SK-N-SH (cell line): ENCODE results near the gene PRR33. TPM values are rescaled to one million over a fixed set of nuclear protein-coding genes. Genes with fewer than 3 reads are reported as not detected.

Source experiments
- CTCF ChIA-PET: fragments of 300-600, 350-600 bp; formaldehyde crosslinking; extraction: SDS; loops from one replicate; lab custom pipeline; 2021; lab: Yijun Ruan, JAX
- POLR2A ChIA-PET: fragments of 350-600 bp; sonication (Branson Sonifier 250); formaldehyde crosslinking; extraction: SDS; loops from one replicate; lab custom pipeline; 2020; ENCODE audit warnings: antibody characterized with exemption, inconsistent platforms; lab: Yijun Ruan, JAX
- DNase-seq: peaks from one replicate; pipeline ENCODE4 v3.0.0; 2012
- H2AFZ ChIP-seq: fragments of 200-600 bp; sonication (generic); 2 replicates; pipeline ENCODE4 v1.8.1; 2016; ENCODE audit warnings: antibody characterized with exemption, mild to moderate bottlenecking, low read depth
- H3F3A ChIP-seq: fragments of 200-600 bp; sonication (generic); replicated peaks from 2 replicates; pipeline ENCODE3; 2016; ENCODE audit warnings: antibody characterized with exemption, mild to moderate bottlenecking; ENCODE audit not compliant: insufficient read depth
- H3K27ac ChIP-seq, 2 experiments: fragments of 200-500 bp in 1 of 2; fragments of 200-600 bp in 1 of 2; sonication (Bioruptor generic) in 1 of 2; sonication (generic), shearing (Covaris generic) in 1 of 2; 2 replicates each; pipeline versions ENCODE4 v1.5.1 to v1.6.1; 2014 to 2016; ENCODE audit warnings: low read depth in 2 of 2, inconsistent platforms in 1 of 2, low read length in 1 of 2, mild to moderate bottlenecking in 1 of 2, mixed read lengths in 1 of 2
- H3K27me3 ChIP-seq: fragments of 200-600 bp; sonication (generic), shearing (Covaris generic); 2 replicates; pipeline ENCODE4 v1.6.1; 2016; ENCODE audit warnings: mixed run types; ENCODE audit not compliant: insufficient read depth
- H3K36me3 ChIP-seq, 2 experiments: fragments of 200-500 bp in 1 of 2; fragments of 200-600 bp in 1 of 2; sonication (Bioruptor generic) in 1 of 2; sonication (generic) in 1 of 2; replicated peaks in 1 of 2; 2 replicates each; pipeline versions ENCODE3 to v1.5.1; 2014 to 2016; ENCODE audit warnings: low read length in 1 of 2, mild to moderate bottlenecking in 1 of 2; ENCODE audit not compliant: insufficient read depth in 2 of 2, control insufficient read depth in 1 of 2
- H3K4me1 ChIP-seq, 2 experiments: fragments of 200-500 bp in 1 of 2; fragments of 200-600 bp in 1 of 2; sonication (Bioruptor generic) in 1 of 2; sonication (generic), shearing (Covaris generic) in 1 of 2; 2 replicates each; pipeline versions ENCODE4 v1.5.1 to v1.6.1; 2014 to 2016; ENCODE audit warnings: low read depth in 1 of 2, low read length in 1 of 2, mixed run types in 1 of 2; ENCODE audit not compliant: insufficient read depth in 2 of 2, control insufficient read depth in 1 of 2
- H3K4me2 ChIP-seq: fragments of 200-600 bp; sonication (generic), shearing (Covaris generic); 2 replicates; pipeline ENCODE4 v1.6.1; 2017; ENCODE audit warnings: mixed run types
- H3K4me3 ChIP-seq, 2 experiments: fragments of 200-500 bp in 1 of 2; fragments of 200-600 bp in 1 of 2; sonication (Bioruptor generic) in 1 of 2; sonication (generic), shearing (Covaris generic) in 1 of 2; 2 replicates each; pipeline versions ENCODE4 v1.5.1 to v1.8.1; 2014 to 2016; ENCODE audit warnings: low read depth in 2 of 2, inconsistent platforms in 1 of 2, low read length in 1 of 2, mild to moderate bottlenecking in 1 of 2, mixed read lengths in 1 of 2, moderate library complexity in 1 of 2
- H3K79me2 ChIP-seq: fragments of 200-600 bp; sonication (generic); 2 replicates; pipeline ENCODE4 v1.8.1; 2017; ENCODE audit warnings: mild to moderate bottlenecking; ENCODE audit not compliant: insufficient read depth
- H3K9ac ChIP-seq: fragments of 200-600 bp; sonication (generic); 2 replicates; pipeline ENCODE4 v1.6.1; 2017; ENCODE audit warnings: mixed run types
- H3K9me2 ChIP-seq: fragments of 200-600 bp; sonication (generic); 2 replicates; pipeline ENCODE4 v1.6.1; 2017; ENCODE audit warnings: mixed run types
- H3K9me3 ChIP-seq: fragments of 200-600 bp; sonication (generic); 2 replicates; pipeline ENCODE4 v1.6.1; 2017; ENCODE audit warnings: mixed run types, mild to moderate bottlenecking, moderate library complexity
- H4K20me1 ChIP-seq: fragments of 200-600 bp; sonication (generic); 2 replicates; pipeline ENCODE4 v1.6.1; 2017; ENCODE audit warnings: mild to moderate bottlenecking, mixed run types; ENCODE audit not compliant: insufficient read depth
- CHD2 ChIP-seq: fragments of 150-350 bp; IDR thresholded peaks from 2 replicates; pipeline ENCODE4 v1.6.1; 2018; ENCODE audit warnings: low read length; ENCODE audit not compliant: partially characterized antibody
- FOSL2 ChIP-seq: IDR thresholded peaks from 2 replicates; pipeline ENCODE4 v1.4.0; 2012; ENCODE audit warnings: low read depth, mild to moderate bottlenecking, moderate library complexity, borderline replicate concordance
- GABPA ChIP-seq: IDR thresholded peaks from 2 replicates; pipeline ENCODE4 v1.4.0; 2012; ENCODE audit warnings: low read depth, mild to moderate bottlenecking
- GATA2 ChIP-seq: sonication (generic); formaldehyde crosslinking; IDR thresholded peaks from 2 replicates; pipeline ENCODE4 v1.5.0; 2020; ENCODE audit warnings: mild to moderate bottlenecking, missing genetic modification reagents
- JUND ChIP-seq: IDR thresholded peaks from 2 replicates; pipeline ENCODE4 v1.4.0; 2012
- MAX ChIP-seq: IDR thresholded peaks from 2 replicates; pipeline ENCODE4 v1.4.0; 2012; ENCODE audit warnings: low read depth
- MEF2A ChIP-seq: IDR thresholded peaks from 2 replicates; pipeline ENCODE4 v1.4.0; 2012; ENCODE audit warnings: low read depth, borderline replicate concordance
- PBX3 ChIP-seq: IDR thresholded peaks from 2 replicates; pipeline ENCODE4; 2012
- POLR2AphosphoS5 ChIP-seq: IDR thresholded peaks from 2 replicates; pipeline ENCODE4 v1.6.1; 2012; ENCODE audit warnings: low read depth, low read length
- RAD21 ChIP-seq: IDR thresholded peaks from 2 replicates; pipeline ENCODE4 v1.6.1; 2012; ENCODE audit warnings: mild to moderate bottlenecking, low read length
- RCOR1 ChIP-seq: fragments of 150-350 bp; IDR thresholded peaks from 2 replicates; pipeline ENCODE4 v1.6.1; 2017; ENCODE audit warnings: antibody characterized with exemption, low read length
- REST ChIP-seq: IDR thresholded peaks from 2 replicates; pipeline ENCODE4 v1.6.1; 2012; ENCODE audit warnings: mild to moderate bottlenecking, low read depth, low read length, moderate library complexity
- RXRA ChIP-seq: IDR thresholded peaks from 2 replicates; pipeline ENCODE4 v1.4.0; 2012; ENCODE audit warnings: low read depth, mild to moderate bottlenecking, borderline replicate concordance
- SMC3 ChIP-seq: IDR thresholded peaks from 2 replicates; pipeline ENCODE4 v1.6.1; 2012; ENCODE audit warnings: low read depth, low read length, improper control_type of control experiment
- TCF12 ChIP-seq: IDR thresholded peaks from 2 replicates; pipeline ENCODE4 v1.4.0; 2012
- USF2 ChIP-seq: fragments of 150-350 bp; IDR thresholded peaks from 2 replicates; pipeline ENCODE4 v1.6.1; 2017; ENCODE audit warnings: antibody characterized with exemption, low read length, low read depth, borderline replicate concordance
- ZBTB33 ChIP-seq: IDR thresholded peaks from 2 replicates; pipeline ENCODE4 v1.4.0; 2012; ENCODE audit warnings: low read depth, borderline replicate concordance
- WGBS: methylation state at CpG from one replicate; pipeline ENCODE4 v1.1.6; 2017; ENCODE audit warnings: low lambda C conversion rate; 5-methylcytosine and 5-hydroxymethylcytosine counted together
- polyA plus RNA-seq, 3 experiments: library from polyadenylated mRNA; depleted of rRNA; stranded (reverse); fragments of >200 nt; gene quantifications; 2 replicates each; pipeline ENCODE4 v1.2.3, GENCODE V29; 2012

PRR33 gene
- polyA plus RNA-seq, 1 of the 3 experiments (the other 2 are of a cell fraction): not detected

DNA sequence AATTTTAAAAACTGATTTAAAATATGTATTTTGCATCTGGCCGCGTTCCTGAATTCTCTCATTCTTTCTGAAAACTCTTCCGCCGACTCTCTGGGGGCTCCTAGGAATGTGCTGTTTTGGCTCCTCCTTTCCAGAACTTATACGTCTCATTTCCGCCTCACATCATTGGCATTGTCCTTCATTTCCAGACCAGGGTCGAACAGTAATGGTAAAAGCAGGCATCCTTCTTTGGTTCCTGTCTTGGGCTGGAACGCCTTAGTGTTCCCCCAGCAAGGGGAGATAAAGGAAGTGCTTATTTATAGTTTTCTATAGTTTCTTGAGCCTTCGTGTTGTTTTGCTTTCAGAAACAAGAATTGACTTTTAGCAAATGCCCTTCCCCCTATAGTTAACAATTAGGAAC is 16.9 kb upstream of the PRR33 start:
- Histone ChIP-seq H3K4me3 (no peak overlapping the region), H3K4me2 (no peak overlapping the region), H2AFZ (no peak overlapping the region), H3K27me3 (0 out of 2 replicates have a peak, but pooled peaks cover 17% of the 10 kb centered on the region), H3K4me1 (no peaks in the 10 kb centered on the region; a peak in 1 of 4 replicates), H3K9ac (no peak overlapping the region), H3K36me3 (no peaks in the 10 kb centered on the region), H3K9me2 (no peaks in the 10 kb centered on the region), H3K9me3 (no peaks in the 10 kb centered on the region), H4K20me1 (no peaks in the 10 kb centered on the region), H3K79me2 (no peaks in the 10 kb centered on the region), H3F3A (no peaks in the 10 kb centered on the region), H3K27ac (no peak overlapping the region)
- ChIA-PET CTCF (interaction anchor here (1.1 to 5.1 kb wide), 3 partner anchors 10 to 37 kb away, joined by 3 to 16 read pairs (median 4); no protein-coding TSS in a partner anchor), POLR2A (no interaction called here)
- WGBS: 64% methylated on average over 9 of the region's 9 CpGs
- TF ChIP-seq USF2: no peak
- TF ChIP-seq PBX3: no peak
- TF ChIP-seq SMC3: no peak
- no peak for DNase-seq

GRCh38 chr11:1906611-1907423 is 15.1 kb upstream of the PRR33 start:
- no peaks in the 10 kb centered on the region for H3K9me2 ChIP-seq
- no peaks in the 10 kb centered on the region for H3K36me3 ChIP-seq
- ChIA-PET CTCF (interaction anchor here (1.2 to 5.1 kb wide), 5 partner anchors 9 to 245 kb away, joined by 3 to 16 read pairs (median 11); no protein-coding TSS in a partner anchor), POLR2A (no interaction called here)
- no peak overlapping the region for H3K27ac ChIP-seq
- no peak overlapping the region for H3K9ac ChIP-seq
- H3K4me1 ChIP-seq: no peaks in the 10 kb centered on the region; a peak in 1 of 4 replicates
- 64% methylated on average over 11 of the region's 14 CpGs for WGBS
- no peak overlapping the region for H2AFZ ChIP-seq
- no peaks in the 10 kb centered on the region for H3K9me3 ChIP-seq
- H3K4me2 ChIP-seq: no peak overlapping the region
- H3K27me3 ChIP-seq: 0 out of 2 replicates have a peak, but pooled peaks cover 22% of the 10 kb centered on the region
- no peak for DNase-seq
- no peaks in the 10 kb centered on the region for H3F3A ChIP-seq
- H3K4me3 ChIP-seq: no peak overlapping the region
- no peaks in the 10 kb centered on the region for H3K79me2 ChIP-seq
- no peaks in the 10 kb centered on the region for H4K20me1 ChIP-seq
- TF ChIP-seq RAD21: no peak
- TF ChIP-seq RXRA: no peak
- TF ChIP-seq REST: no peak
- no peak for TF ChIP-seq MAX
- no peak for TF ChIP-seq FOSL2
- TF ChIP-seq ZBTB33: no peak
- no peak for TF ChIP-seq POLR2AphosphoS5
- TF ChIP-seq JUND: no peak
- TF ChIP-seq MEF2A: no peak
- no peak for TF ChIP-seq GABPA
- TF ChIP-seq TCF12: no peak
- TF ChIP-seq SMC3: no peak
- no peak for TF ChIP-seq PBX3
- TF ChIP-seq GATA2 (CRISPR knock-in tag): no peak
- no peak for TF ChIP-seq CHD2
- no peak for TF ChIP-seq RCOR1
